B cell (primary cell): ENCODE measurements around the gene AKT3.

ENCODE experiments used
- EZH2 ChIP-seq: IDR thresholded peaks from 2 replicates; pipeline ENCODE4 v1.6.1; 2012; ENCODE audit warnings: borderline replicate concordance, low read depth, mild to moderate bottlenecking, moderate library complexity, low read length; ENCODE audit not compliant: insufficient read depth, poor library complexity, severe bottlenecking
- TF ChIP-seq, protein P1 (sequence below): fragments of 200-600 bp; IDR thresholded peaks from one replicate; pipeline ENCODE4 v1.8.0; 2022; ENCODE audit warnings: antibody characterized with exemption, mild to moderate bottlenecking

DNA sequence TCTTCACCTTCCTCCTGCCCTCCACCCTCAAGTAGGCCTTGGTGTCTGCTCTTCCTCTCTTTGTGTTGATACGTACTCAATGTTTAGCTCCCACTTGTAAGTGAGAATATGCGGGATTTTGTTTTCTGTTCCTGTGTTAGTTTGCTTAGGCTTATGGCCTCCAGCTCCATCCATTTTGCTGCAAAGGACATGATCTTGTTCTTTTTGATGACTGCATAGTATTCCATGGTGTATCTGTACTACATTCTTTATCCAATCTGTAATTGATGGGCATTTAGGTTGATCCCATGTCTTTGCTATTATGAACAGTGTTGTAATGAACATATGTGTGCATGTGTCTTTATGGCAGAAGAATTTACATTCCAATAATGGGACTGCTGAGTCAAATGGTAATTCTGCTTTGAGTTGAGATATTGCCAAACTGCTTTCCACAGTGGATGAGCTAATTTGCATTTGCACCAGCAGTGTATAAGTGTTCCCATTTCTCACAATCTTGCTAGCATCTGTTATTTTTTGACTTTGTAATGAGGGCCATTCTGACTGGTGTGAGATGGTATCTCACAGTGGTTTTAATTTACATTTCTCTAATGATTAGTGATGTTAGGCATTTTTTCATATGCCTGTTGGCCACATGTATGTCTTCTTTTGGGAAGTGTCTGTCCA lies 321.5 kb downstream of the AKT3 start:
- TF ChIP-seq, protein P1, sequence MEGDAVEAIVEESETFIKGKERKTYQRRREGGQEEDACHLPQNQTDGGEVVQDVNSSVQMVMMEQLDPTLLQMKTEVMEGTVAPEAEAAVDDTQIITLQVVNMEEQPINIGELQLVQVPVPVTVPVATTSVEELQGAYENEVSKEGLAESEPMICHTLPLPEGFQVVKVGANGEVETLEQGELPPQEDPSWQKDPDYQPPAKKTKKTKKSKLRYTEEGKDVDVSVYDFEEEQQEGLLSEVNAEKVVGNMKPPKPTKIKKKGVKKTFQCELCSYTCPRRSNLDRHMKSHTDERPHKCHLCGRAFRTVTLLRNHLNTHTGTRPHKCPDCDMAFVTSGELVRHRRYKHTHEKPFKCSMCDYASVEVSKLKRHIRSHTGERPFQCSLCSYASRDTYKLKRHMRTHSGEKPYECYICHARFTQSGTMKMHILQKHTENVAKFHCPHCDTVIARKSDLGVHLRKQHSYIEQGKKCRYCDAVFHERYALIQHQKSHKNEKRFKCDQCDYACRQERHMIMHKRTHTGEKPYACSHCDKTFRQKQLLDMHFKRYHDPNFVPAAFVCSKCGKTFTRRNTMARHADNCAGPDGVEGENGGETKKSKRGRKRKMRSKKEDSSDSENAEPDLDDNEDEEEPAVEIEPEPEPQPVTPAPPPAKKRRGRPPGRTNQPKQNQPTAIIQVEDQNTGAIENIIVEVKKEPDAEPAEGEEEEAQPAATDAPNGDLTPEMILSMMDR: no peak
- TF ChIP-seq EZH2: no peak
